Fibroblast of the aortic adventitia (primary cell): ENCODE results near the gene PCSK2. TPM values are rescaled to one million over a fixed set of nuclear protein-coding genes. Genes with fewer than 3 reads are reported as not detected.

Source experiments
- DNase-seq: peaks from one replicate; pipeline ENCODE4 v3.0.0-alpha.2; 2010; ENCODE audit warnings: low read depth
- H3K4me3 ChIP-seq: 2 replicates; pipeline ENCODE4 v1.5.1; 2011; ENCODE audit warnings: low read depth, mild to moderate bottlenecking, control low read depth, low read length, moderate library complexity
- CTCF ChIP-seq: IDR thresholded peaks from 2 replicates; pipeline ENCODE4 v1.5.1; 2011; ENCODE audit warnings: mild to moderate bottlenecking, low read length, control low read depth, inconsistent platforms; ENCODE audit not compliant: insufficient read depth
- total RNA-seq: library from RNA; depleted of rRNA; stranded (reverse); fragments of >200 nt; gene quantifications from 2 replicates; pipeline ENCODE4 v1.2.3, GENCODE V29; 2012; ENCODE audit warnings: low replicate concordance

Gene PCSK2
- total RNA-seq, 1 donor = not detected

GRCh38 chr20:17444091-17444490 lies 217.3 kb downstream of the PCSK2 start:
- no peak overlapping the region for H3K4me3 ChIP-seq
- DNase-seq = no peak
- no peak for TF ChIP-seq CTCF

- no peak for TF ChIP-seq CTCF
- DNase-seq = no peak
Observed at GRCh38 chr20:17445543-17445942, 218.7 kb downstream of the PCSK2 start.

GRCh38 chr20:17446171-17446570 lies 219.3 kb downstream of the PCSK2 start:
- TF ChIP-seq CTCF = no peak
- H3K4me3 ChIP-seq = no peak overlapping the region
- DNase-seq = no peak

More at GRCh38 chr20:17445543-17445942, 218.7 kb downstream of the PCSK2 start:
- no peak overlapping the region for H3K4me3 ChIP-seq

GRCh38 chr20:17448071-17448470 lies 221.2 kb downstream of the PCSK2 start:
- DNase-seq = no peak
- no peak for TF ChIP-seq CTCF

GRCh38 chr20:17449031-17449430 lies 222.2 kb downstream of the PCSK2 start:
- no peak overlapping the region for H3K4me3 ChIP-seq
- TF ChIP-seq CTCF = no peak
- DNase-seq = no peak

More at GRCh38 chr20:17448071-17448470, 221.2 kb downstream of the PCSK2 start:
- no peak overlapping the region for H3K4me3 ChIP-seq

- H3K4me3 ChIP-seq = no peak overlapping the region
- no peak for DNase-seq
- no peak for TF ChIP-seq CTCF
Observed at GRCh38 chr20:17452441-17452840, 225.6 kb downstream of the PCSK2 start.

GRCh38 chr20:17453592-17453991 lies 226.8 kb downstream of the PCSK2 start:
- TF ChIP-seq CTCF = no peak
- no peak for DNase-seq

More at GRCh38 chr20:17453592-17453991, 226.8 kb downstream of the PCSK2 start:
- H3K4me3 ChIP-seq = no peak overlapping the region
